Esophagus squamous epithelium (tissue), 5 donors: ENCODE measurements around the gene ITPK1. TPM values are rescaled to one million over a fixed set of nuclear protein-coding genes. Genes with fewer than 3 reads are reported as not detected.
A peak's percentile ranks its signal among the peaks of the same experiment; 100 is the strongest.
"Not testable (repeated sequence)": the region's sequence is repeated elsewhere in the genome, so short reads cannot be mapped to it uniquely, and the experiment has no call there.

ENCODE experiments used
- DNase-seq: peaks from one replicate; lab custom pipeline; 2025; lab: John Stamatoyannopoulos, UW
- H3K27ac ChIP-seq, 4 donors: fragments of 200-600 bp; sonication (generic); one replicate each; pipeline ENCODE4 v1.5.1; 2016 to 2019; ENCODE audit warnings: mild to moderate bottlenecking in 1 of 4
- H3K27me3 ChIP-seq, 4 donors: fragments of 200-600 bp; sonication (generic); 1 replicate in 3 of 4; 2 replicates in 1 of 4; pipeline versions ENCODE4 v1.5.1 to v1.6.0; 2017 to 2021; ENCODE audit warnings: antibody characterized with exemption in 1 of 4
- H3K36me3 ChIP-seq, 3 donors: fragments of 200-600 bp; sonication (generic); one replicate each; pipeline ENCODE4 v1.5.1; 2016 to 2019
- H3K4me1 ChIP-seq, 3 donors: fragments of 200-600 bp; sonication (generic); one replicate each; pipeline ENCODE4 v1.5.1; 2017 to 2019
- H3K4me3 ChIP-seq, 4 donors: fragments of 200-600 bp; sonication (generic); 1 replicate in 3 of 4; 2 replicates in 1 of 4; pipeline ENCODE4 v1.5.1; 2016 to 2019; ENCODE audit warnings: mild to moderate bottlenecking in 2 of 4, moderate library complexity in 1 of 4
- H3K9me3 ChIP-seq, 3 donors: fragments of 200-600 bp; sonication (generic); one replicate each; pipeline ENCODE4 v1.5.1; 2016 to 2019
- CTCF ChIP-seq, 6 experiments: fragments of 450-650 bp in 4 of 6; fragments of 200-600 bp in 2 of 6; sonication (generic) in 2 of 6; IDR thresholded peaks; one replicate each; pipeline ENCODE4 v1.5.1; 2016 to 2019; ENCODE audit warnings: antibody characterized with exemption in 6 of 6, mild to moderate bottlenecking in 4 of 6, moderate library complexity in 4 of 6
- POLR2A ChIP-seq, 4 donors: fragments of 450-650 bp; IDR thresholded peaks; one replicate each; pipeline ENCODE4 v1.6.1; 2017; ENCODE audit warnings: antibody characterized with exemption in 4 of 4, mild to moderate bottlenecking in 4 of 4, moderate library complexity in 3 of 4
- WGBS, 2 donors: methylation state at CpG; one replicate each; pipeline ENCODE4 v1.1.5; 2018; 5-methylcytosine and 5-hydroxymethylcytosine counted together
- intact Hi-C: fragments of 100-400 bp; cut with DNase I; formaldehyde crosslinking; loops from one replicate; pipeline ENCODE4 v1.15.0; 2022
- total RNA-seq, 4 donors: library from RNA; depleted of rRNA; stranded (reverse); fragments of >200 nt; gene quantifications; one replicate each; pipeline ENCODE4 v1.1.0, GENCODE V29; 2016
- donor health status: DM: yes; HTN: yes; CAD: no.

The ITPK1 gene
- total RNA-seq, 4 donors from 2014 or later = 14.2 to 34.5 (median 25.8) TPM

DNA sequence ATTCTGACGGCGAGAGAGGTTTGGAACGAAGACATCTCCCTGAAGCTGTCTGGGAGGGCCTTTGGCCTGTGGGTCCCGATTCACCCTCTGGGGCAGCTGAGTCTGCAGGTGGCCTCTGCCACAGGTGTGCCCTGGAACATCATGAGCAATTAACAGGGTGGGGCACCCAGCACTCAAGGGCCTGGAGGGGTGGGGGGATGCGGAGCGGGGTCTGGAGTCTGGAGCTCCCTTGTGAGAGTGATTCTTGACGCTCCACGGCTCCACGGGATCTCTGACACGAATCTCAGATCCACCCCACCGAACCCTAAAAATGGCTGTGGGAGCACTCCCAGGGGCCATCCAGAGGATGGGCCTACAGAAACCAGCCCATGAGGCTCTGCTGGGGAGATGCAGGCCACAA, 8.3 kb downstream of the ITPK1 start:
- Histone ChIP-seq H3K9me3 (no peaks in the 10 kb centered on the region), H3K27ac (peak overlapping the region in 2 of 4 donors; percentile 17 to 30), H3K4me3 (no peak overlapping the region), H3K27me3 (no peaks in the 10 kb centered on the region), H3K4me1 (peaks cover 35 to 71% (median 40%) of the 10 kb centered on the region in 3 donors), H3K36me3 (no peaks in the 10 kb centered on the region)
- 81 to 88% methylated on average over 4 to 5 of the region's 11 CpGs for WGBS, 2 donors
- intact Hi-C loops = no loop called here
- TF ChIP-seq CTCF (IDR thresholded peaks at IDR 0.05) = no peak
- TF ChIP-seq POLR2A (IDR thresholded peaks at IDR 0.05) = no peak
- no peak for DNase-seq

DNA sequence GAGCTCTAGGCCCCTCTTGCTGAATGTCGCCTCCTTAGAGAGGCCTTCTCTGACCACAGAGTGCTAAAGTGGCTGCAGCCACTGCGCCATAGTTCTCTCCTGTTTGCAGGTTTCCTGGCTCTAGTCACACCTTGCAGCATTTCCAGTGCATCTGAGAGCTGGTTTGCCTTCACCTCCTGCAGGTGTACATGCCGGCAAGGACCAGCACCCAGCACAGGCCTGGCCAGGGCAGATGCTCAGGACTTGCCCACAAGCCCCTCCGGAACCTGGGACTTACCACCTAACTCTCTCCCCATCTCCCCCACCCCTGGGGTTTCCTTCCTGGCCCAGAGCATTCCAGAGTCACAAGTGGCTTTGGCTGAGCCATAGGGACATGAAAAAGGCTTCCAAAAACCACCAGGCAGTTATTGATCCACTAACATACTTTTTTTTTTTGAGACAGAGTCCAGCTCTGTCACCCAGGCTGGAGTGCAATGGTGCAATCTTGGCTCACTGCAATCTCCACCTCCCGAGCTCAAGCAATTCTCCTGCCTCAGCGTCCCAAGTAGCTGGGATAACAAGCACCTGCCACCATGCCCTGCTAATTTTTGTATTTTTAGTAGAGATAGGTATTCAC, 9.1 kb downstream of the ITPK1 start:
- intact Hi-C loops = no loop called here
- H3K9me3 ChIP-seq = no peaks in the 10 kb centered on the region
- no peaks in the 10 kb centered on the region for H3K27me3 ChIP-seq
- TF ChIP-seq POLR2A (IDR thresholded peaks at IDR 0.05) (no peak), CTCF (IDR thresholded peaks at IDR 0.05) (no peak)
- WGBS, 2 donors = 89 to 92% methylated on average over 3 to 4 of the region's 6 CpGs
- no peaks in the 10 kb centered on the region for H3K36me3 ChIP-seq
- peaks cover 35 to 63% (median 35%) of the 10 kb centered on the region in 3 donors for H3K4me1 ChIP-seq
- no peak for DNase-seq
- no peak overlapping the region for H3K4me3 ChIP-seq
- H3K27ac ChIP-seq = peak overlapping the region in 2 of 4 donors; percentile 28 to 39

DNA sequence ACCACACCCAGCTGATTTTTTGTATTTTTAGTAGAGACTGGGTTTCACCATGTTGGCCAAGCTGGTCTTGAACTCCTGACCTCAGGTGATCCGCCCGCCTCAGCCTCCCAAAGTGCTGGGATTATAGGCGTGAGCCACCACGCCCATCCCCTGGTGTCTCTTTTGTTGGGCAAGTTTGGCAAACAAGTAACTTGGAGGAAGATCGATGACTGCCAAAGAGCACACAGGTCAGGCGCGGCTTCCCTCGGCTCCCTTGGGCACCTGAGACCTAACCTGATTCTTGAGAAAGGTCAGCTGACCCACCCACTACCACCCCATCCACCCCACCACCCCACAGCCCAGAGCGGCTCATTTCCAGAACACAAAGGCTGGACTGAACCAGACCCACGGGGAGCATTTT, 9.9 kb downstream of the ITPK1 start:
- WGBS, 2 donors = 59 to 65% methylated on average over 4 to 6 of the region's 10 CpGs
- DNase-seq, H3K27me3 ChIP-seq, intact Hi-C loops, H3K36me3 ChIP-seq, H3K4me3 ChIP-seq, H3K9me3 ChIP-seq: not testable (repeated sequence)
- H3K4me1 ChIP-seq = peaks cover 35 to 68% (median 35%) of the 10 kb centered on the region in 3 donors
- peak overlapping the region in 3 of 4 donors; percentile 28 to 58 (median 39) for H3K27ac ChIP-seq

- H3K27me3 ChIP-seq = no peaks in the 10 kb centered on the region
- peaks cover 35 to 73% (median 35%) of the 10 kb centered on the region in 3 donors for H3K4me1 ChIP-seq
- no peak for DNase-seq
- TF ChIP-seq CTCF (IDR thresholded peaks at IDR 0.05) (no peak), POLR2A (IDR thresholded peaks at IDR 0.05) (no peak)
- WGBS, 2 donors = 58 to 65% methylated on average over 7 of the region's 7 CpGs
- peak overlapping the region; percentile 6 to 74 (median 50) for H3K27ac ChIP-seq
- H3K36me3 ChIP-seq = no peaks in the 10 kb centered on the region
- no peaks in the 10 kb centered on the region for H3K9me3 ChIP-seq
- intact Hi-C loops = no loop called here
- no peak overlapping the region for H3K4me3 ChIP-seq
These were observed 10.4 kb downstream of the ITPK1 start for GRCh38 chr14:93105362-93105761.

DNA sequence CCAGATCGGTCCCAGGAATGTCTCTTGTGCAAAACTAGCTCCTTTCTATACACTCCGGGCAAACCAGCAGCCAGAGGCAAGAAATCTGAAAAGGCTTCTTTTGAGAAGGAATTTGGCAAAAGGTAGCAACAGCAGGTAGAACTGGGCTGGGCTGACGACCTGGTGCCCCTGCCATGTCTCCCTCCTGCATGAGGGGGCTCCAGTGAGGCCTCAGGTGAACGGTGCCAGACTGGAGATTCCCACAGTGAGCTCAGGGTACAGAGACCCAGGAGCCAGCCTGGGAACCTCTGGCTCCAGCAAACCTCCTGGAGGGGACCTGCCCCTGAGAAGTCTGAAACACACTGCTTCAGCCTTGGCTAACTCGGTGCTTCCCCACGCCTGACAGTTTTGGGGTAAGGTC, 10.8 kb downstream of the ITPK1 start:
- H3K27ac ChIP-seq = peak overlapping the region; percentile 6 to 74 (median 50)
- H3K36me3 ChIP-seq = no peaks in the 10 kb centered on the region
- no peaks in the 10 kb centered on the region for H3K9me3 ChIP-seq
- H3K27me3 ChIP-seq = no peaks in the 10 kb centered on the region
- no peak overlapping the region for H3K4me3 ChIP-seq
- TF ChIP-seq CTCF (IDR thresholded peaks at IDR 0.05) = no peak
- TF ChIP-seq POLR2A (IDR thresholded peaks at IDR 0.05) = no peak
- H3K4me1 ChIP-seq = peaks cover 35 to 77% (median 38%) of the 10 kb centered on the region in 3 donors
- intact Hi-C loops = no loop called here
- no peak for DNase-seq
- 41 to 71% methylated on average over 3 to 4 of the region's 6 CpGs for WGBS, 2 donors
